HG02623 (cell line): ENCODE data around the gene COL4A6.
A peak's percentile ranks its signal among the peaks of the same experiment; 100 is the strongest.

Source experiments
- ATAC-seq: cut with Tn5 transposase; IDR thresholded peaks from one replicate; pipeline ENCODE4 v1.9.1; 2021; ENCODE audit warnings: moderate library complexity; ENCODE audit not compliant: unreplicated experiment

Gene COL4A6

DNA sequence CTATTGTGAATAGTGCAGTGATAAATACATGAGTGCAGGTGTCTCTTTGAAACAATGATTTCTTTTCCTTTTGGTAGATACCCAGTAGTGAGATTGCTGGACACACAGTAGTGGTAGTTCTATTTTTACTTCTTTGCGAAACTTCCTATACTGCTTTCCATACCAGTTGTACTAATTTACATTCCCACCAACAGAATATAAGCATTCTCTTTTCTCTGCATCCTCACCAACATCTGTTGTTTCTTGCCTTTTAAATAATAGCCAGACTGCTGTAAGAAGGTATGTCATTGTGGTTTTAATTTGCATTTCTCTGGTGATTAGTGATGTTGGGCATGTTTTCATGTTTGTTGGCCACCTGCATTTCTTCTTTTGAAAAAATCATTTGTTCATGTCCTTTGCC, 105.9 kb downstream of the COL4A6 start:
- ATAC-seq, result no peak

DNA sequence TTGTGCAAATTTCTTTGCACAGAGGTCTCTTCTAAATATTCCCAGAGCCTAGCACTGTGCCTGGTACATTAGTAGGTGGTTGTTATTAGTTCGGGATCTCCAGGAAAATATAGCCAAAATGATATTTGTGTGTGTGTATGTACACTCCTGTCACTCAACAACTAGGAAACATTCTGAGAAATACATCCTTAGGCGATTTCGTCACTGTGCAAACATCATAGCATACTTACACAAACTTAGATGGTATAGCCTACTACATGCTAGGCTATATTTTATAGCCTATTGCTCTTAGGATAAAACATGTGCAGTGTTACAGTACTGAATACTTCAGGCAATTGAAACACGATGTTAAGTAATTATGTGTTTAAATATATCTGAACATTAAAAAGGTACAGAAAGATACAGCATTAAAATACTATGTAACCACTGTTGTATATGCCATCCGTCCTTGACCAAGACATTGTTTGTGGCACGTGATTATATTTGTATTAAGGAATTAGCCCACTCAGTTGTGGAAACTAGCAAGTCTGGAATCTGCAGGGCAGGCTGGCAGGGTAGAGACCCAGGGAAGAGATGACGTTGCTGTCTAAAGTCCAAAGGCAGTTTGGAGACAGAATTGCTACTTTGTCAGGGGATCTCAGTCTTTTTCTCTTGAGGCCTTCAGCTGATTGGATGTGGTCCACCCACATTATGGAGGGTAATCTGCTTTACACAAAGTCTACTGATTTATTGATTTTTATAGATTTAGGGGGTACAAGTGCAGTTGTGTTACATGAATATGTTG, 106.9 kb downstream of the COL4A6 start:
- no peak for ATAC-seq

DNA sequence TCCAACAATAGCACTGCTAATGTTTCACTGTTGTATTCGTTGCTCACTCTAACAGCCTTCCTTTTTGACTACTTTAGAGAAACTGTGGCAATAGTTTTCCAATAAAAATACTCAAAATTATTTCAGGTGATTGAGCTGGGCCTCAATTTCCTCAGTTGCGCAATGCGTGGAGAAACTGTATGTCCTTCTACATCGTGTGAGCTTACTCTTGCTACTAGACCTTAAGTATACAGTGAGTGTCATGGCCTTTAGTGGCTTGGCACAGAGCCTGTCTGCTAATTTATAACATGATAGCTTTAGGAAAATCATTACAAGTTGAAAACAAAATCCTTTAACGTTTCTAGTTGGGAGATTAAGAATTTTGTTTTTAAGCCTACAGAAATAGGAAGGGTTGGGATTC, 114.5 kb downstream of the COL4A6 start:
- no peak for ATAC-seq

DNA sequence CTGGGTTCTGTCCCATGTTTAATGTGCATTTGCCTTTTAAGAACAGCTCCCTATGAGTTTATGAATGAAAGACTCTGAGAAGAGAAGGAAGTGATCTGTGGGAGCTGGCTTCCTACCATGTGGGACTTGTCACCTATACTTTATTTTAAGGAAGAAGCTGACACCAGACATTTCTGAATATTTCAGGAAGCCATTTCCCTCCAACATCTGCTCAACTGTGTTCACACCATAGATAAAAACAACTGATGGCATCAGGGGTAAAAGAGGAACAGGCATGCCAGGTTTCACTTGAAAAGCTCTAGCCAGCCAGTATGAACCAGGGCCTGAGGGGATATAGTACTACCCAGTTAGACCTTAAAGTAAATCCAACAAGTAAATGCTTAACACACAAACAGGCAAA, 116.0 kb downstream of the COL4A6 start:
- ATAC-seq, result no peak

DNA sequence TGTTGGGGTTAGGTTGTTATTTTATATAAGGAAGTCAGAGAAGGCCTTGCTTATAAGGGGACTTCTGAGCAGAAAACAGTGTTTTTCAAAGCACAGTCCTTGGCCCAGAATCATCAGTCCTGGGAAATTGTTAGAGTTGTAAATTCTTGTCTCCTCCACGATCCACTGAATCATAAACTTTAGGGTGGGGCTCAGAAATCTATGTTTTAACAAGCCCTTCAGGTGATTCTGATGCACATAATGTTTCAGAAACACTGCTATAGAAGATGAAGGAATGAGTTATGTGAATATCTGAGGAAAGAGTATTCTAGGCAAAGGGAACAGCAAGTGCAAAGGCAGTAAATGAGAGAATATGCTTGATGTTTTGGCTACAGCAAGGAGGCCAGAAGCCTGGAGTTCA, 121.8 kb downstream of the COL4A6 start:
- ATAC-seq, result no peak

DNA sequence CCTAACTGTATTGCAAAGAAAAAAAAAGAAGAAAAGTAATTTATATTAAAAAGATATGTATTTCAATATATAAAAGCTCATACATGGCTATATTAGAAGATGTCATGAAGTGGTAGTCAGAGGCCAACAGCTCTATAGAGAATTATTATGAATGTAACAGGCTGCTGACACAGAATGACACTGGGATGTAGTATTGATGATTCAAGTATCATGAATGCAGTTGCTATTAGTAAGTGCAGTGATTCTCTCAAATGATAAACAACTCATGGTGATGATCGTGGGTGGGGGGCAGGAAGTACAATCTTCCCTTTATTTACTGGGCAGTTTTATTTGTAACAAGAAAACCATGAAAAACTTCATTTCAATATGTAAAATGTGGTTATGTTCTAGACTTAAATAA, 124.6 kb downstream of the COL4A6 start:
- ATAC-seq, result no peak

DNA sequence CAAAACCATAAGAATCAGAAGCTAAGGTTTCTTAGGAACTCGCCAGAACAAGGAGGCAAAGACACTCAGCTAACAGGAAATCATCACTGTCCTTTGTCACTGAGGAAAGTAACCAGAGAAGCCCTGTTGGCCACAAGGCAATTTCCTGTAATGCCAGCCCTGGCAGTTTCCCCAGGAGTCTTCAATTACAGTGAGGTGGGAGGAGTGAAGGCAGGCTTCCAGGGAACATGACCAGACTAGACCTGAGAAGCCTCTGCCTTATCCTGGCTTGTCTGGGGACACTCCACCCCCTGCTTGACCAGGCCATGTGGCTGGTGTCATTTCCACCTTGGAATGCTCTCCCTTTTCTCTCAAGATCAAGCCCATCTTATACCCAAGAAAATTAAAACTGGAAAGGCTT, 125.3 kb downstream of the COL4A6 start:
- ATAC-seq, result no peak

DNA sequence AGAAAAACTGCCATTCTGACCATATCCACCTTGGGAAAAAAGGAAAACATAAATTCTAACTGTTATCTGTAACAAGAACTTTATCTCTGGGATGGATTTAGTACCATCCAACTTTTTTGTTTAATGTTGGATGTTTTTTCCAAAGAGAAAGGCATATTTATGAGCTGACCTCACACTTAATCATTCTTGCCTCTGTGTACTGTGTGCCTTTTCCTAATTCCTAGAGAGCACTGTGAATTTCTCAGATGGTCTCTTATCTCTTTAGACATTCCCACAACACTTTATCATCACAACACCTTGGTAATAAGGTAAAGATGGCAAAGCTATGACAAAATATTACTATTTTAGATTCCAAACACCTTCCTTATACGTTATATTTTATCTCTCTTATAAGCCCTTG, 126.2 kb downstream of the COL4A6 start:
- ATAC-seq, result no peak

DNA sequence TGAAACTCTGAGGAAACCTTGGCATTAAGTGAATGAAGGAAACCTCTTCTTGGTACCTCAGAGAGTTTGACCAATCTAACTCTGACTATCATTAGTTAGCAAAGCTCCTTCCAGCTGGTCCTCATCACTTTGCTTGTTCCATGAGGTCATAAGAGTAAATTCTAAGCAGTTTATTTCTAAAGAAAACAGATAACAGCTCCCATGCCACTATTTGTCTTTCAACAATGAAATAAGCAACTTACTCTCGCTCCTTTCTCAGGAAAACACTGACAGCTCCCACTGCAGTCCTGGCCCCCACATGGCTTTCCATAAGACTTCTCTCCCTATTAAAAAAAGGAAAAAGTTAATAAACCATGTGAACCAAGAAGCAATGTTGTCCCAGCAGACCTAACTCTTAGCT, 127.7 kb downstream of the COL4A6 start:
- no peak for ATAC-seq

DNA sequence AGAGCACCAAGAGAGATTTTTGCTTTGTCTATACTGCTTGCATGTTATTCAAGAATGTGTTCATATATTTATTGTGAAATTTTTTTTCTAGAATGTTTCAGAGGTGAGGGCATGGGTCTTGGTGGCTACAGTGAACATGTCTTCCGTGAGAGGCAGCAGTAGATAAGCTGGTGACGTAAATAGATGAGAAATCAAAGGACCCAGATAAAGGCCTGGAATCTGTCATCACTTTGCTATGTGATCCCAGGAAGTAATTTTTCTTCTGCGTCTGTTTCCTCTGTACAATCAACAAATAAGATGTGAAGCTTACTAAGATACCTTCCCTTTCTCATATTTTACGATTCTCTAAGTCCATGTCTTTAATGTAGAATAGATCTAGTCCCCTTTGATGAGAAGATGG, 129.1 kb downstream of the COL4A6 start:
- no peak for ATAC-seq

DNA sequence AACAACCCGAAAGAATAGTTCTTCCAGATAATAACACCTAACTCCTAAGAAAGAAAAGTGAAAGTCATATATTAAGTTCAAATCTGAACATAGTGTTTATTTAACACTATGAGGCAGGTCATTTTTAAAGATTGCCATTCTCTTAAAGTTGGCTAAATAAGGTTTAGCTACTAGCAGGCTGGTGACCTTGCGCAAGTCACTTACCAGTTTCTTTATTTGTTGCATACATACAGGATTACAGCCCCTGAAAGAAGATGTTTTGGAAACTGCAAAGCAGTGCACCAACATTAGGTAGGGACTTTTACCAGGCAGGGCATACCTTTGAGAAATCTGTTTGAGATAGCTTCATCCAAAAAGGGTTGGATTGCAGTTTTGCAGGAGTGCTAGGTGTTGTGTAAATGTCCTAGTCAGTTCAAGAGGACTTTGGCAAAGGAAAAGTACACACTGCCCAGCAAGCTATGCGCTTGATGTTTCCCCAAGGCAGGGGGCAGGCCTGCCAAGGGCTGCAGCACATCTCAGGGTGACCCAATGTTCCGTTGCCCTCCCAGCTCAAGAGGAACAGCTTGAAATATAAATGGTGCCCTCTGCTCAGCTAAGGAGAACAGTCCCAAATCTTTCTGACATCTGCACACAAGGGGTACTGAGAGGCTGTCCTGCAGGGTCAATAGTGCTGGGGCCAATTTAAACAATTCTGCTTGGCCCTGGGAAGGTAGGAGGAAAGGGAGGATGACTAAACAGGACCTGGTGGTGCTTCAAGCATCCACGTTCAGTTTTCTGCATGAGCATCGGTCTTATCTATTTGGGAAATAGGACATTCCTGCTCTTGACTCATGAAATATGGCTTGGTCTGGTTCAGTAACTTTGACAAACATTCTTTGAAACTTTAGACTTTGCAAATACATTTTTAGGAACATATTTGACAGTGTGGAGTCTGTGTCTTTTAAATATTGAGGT, 130.8 kb downstream of the COL4A6 start:
- no peak for ATAC-seq

DNA sequence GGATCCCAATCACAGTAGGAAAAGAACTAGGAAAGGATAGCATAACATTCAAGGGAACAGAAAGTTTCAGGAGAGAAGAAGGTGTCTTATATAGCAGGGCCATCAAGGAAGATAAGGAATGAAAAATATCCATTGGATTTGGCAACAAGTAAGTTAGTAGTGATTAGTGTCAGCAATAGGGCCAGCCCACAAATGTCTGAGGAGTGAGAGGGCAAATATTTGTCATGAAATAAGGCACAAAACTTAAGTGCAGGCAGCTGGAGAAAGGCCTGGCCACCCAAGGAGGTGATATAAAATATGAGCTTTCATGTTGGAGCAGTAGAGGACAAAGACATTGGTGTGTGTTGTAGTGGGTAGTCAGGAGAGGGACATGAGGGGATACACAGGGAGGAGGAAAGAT, 132.1 kb downstream of the COL4A6 start:
- ATAC-seq, result no peak

DNA sequence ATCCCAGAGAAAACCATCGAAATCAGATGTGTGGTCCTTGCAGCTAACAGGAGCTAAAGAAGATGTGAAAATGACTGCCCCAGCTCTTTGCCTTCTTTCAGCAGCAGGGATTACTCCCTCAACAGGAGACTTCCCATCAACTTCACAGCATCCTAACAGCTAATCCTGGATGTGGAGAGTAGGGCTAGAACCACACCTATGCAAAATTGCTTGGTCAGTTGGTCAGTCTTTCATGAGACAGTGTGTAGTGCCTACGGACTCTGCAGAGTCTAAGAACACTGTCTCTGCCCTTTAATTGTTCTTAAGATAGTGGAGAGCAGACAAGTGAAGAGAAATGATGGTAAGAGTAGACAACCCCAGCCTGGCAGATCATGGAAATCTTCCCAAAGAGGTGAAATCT, 133.5 kb downstream of the COL4A6 start:
- ATAC-seq, result no peak

DNA sequence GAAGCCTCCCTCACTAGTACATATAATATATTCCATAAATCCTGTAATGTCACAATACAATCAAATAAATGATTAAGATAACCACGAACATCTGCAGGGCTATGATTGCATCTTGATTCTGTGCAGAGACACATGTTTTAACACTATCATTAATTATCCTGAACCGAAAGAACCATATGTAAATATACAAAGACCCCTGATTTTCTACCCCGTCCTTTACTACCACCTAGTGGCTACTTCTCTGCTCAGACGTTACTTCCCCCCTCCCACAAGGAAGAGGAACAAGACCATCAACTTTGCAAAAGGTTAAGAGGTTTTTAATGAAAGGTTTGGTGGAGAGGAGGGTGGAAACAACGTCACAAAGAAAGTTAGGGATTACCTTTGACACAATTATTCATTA, 134.0 kb downstream of the COL4A6 start:
- ATAC-seq, result no peak

DNA sequence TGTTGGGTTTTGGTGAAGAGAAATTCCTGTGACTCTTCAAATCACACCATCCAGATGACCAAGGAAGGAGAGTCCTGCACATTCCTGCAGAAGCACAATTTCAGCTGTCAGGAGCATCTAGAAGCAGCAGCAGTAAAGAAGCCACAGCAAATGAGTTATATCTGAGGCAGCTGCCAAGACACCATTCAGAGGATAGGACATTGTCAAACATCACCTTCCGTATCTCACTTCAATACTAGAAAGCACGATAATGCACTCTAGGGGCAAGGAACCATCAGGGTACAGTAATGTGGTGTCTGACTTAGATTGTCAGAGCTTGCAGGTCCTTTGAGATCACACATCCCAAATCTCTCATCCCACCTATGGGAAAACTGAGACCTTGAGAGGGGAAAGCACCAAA, 134.5 kb downstream of the COL4A6 start:
- ATAC-seq, result no peak

DNA sequence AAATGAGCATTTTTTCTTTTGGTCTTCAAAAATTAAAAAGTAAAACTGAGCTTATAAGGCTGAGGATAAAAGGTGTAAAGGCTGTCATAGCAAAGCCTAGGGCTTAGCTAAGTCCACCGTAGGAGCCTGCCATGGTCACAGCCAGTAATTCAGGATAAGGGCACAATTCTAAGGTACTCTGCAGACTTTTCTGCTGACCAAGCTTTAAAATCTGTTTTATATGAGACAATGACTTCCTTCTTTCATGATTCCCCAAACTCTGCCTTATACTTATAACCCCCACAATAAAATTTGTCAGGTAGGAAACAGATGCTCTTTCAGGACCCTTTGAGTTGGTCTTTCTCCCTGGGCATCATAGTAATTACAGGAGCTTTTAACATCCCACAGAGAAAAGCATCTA, 138.5 kb downstream of the COL4A6 start:
- peak; percentile 12 for ATAC-seq

DNA sequence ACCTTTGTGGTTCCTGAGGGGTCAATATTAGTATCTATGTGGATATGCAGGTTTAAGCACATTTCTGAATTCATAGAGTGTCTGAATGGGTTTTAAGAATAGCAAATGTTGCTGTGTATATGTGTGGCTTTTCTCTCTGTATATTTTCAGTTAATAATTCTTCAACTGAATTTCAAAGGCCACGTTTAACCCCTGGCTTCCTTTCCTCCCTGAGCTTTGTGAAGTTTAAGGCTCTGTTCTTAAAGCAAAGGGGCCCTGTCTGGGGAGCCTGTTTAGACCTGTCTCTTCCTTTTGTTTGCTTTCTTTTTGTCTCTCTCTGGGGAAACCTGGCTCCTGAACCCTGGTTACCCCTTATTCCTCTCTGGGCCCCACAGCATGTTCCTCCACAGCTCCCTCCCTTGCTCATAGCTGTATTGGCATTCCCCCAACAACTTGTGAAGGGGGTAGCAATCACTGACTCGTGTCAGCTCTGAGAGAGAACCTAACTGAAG, 139.1 kb downstream of the COL4A6 start:
- peak; percentile 77 for ATAC-seq

DNA sequence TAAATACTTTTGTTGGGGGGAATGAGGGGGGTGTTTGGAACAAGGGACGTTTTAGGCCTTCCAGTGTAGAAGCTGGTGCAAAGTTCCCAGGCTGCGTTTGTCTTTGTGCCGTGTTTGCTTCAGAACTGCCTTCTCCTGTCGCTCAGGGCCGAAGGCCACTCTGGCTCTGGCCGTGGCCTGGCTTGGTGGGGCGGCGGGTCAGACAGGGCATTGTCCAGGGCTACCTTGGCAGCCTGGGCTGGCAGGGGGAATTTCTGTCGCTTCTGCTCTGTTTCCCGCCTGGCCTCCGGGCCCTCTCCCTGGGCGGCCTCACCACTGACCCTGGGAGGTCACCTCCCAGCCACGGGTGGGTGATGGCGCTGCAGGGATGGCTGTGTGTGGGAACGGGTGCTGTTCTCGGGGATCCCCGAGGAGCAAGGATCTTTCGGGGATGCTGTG, 140.0 kb downstream of the COL4A6 start:
- ATAC-seq, result no peak

DNA sequence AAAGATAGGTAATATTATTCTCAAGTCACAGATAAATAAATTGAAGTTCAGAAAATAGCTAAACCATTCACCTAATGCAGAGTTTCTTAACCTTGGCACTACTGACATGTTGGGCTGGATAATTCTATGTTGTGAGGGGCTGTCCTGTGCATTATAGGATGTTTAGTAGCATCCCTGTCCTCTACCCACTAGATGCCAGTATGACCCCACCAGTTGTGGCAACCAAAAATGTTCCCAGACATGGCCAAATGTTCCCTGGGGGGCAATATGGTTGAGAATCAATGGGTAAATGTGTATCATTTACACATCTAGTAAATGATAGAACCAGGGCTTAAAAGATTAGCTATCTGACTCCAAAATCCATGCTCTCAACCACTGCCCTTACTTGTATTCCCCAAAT, 140.9 kb downstream of the COL4A6 start:
- no peak for ATAC-seq

DNA sequence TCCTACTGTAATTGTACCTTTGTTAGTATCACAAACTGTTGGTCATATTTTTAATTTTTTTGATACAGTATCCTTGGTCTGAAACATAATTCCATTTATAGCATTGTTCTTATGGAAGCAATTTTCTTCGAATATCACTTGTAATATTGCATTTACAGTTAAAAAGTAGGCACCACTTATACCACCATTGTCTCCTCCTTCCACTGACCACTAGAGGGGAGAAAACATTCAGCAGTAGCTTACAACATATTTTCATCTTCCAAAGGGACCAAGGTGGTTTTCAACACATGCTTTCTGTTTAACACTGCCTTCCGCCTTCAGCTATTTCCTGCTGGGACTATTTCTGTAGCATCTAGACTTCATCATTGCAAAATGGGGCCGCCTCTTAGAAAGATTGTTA, 146.2 kb downstream of the COL4A6 start:
- no peak for ATAC-seq

DNA sequence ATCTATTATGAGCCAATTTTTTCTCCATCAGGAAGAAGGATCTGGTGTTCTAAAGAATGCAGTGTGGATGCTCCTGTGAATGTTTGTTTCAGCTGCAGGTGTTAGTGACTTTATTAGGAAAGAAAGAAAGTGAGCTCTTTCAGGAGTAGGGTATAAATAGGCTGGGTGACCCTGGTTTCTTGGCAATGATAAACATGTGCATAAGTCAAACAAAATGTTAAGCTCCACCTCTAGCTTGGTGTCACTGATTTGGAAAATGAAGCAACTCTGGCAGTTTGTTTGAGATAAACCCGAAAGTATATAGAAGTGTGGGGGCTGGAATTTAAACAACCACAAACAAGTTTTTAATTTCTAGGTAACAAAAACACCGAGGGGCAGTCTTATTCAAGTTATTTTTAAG, 152.3 kb downstream of the COL4A6 start:
- no peak for ATAC-seq

DNA sequence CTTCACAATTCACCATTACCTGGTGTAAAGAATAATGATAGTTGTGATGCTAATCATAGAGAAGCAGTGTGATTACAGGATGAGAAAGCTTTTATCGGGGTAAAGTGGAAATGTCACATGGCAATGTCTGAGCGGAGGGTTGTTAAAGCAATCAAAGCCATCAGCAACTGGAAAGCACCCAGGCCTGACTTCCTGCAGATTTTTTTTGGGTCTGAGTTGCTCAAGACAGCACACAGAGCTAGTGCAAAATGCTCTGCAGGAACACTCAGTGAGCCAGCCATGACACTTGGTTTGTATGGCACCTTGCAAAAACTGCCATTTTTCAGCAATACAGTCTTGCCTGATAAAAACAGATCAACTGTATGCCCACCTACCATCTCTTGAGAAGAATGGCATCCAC, 152.9 kb downstream of the COL4A6 start:
- no peak for ATAC-seq
